Panc1 (cell line): ENCODE data around the gene CELF2.

ENCODE experiments used
- CTCF ChIP-seq: fragments of 450-650 bp; IDR thresholded peaks from 2 replicates; pipeline ENCODE4 v1.5.1; 2017; ENCODE audit warnings: mild to moderate bottlenecking
- POLR2AphosphoS5 ChIP-seq: IDR thresholded peaks from 2 replicates; pipeline ENCODE4 v1.6.1; 2012; ENCODE audit warnings: mild to moderate bottlenecking, low read depth, low read length, moderate library complexity
- SIN3A ChIP-seq: IDR thresholded peaks from 2 replicates; pipeline ENCODE4 v1.6.1; 2012; ENCODE audit warnings: low read depth, mild to moderate bottlenecking, low read length, moderate library complexity, borderline replicate concordance; ENCODE audit not compliant: insufficient read depth

DNA sequence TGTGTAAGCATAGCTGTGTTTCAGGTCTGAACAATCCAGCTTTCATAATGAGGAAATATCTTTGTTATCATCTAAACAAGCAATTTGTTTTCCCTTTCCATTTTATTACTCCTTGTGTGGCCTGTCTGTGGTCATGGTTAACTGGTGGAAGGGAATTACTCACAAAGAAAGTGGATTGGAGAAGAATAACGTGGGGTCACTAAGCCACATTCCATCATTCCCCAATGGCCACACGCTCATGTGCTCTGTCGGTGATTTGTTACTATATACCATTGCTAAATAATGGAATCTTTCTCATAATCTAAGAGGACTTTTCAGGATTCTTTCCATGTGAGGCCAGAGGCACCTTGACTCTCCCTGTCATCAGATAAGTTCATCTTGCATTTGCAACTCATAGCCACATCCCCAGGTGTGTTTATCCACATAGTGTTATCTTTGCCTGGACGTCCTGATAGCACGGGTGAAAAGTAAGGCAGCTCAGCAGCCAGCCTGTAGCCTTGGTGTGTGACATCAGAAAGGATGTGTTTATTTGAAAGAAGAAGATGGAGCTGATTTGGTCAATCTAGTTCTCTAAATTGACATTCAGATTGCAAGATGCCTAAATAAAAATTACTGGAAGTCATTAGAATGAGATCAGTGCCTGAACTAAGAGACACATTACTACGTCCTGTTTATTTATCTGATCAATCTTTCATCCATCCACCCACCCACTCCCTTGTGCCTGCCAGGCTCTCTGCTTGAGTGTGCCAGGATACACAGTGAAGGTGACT, 128.9 kb downstream of the CELF2 start:
- TF ChIP-seq CTCF (no peak), POLR2AphosphoS5 (no peak), SIN3A (no peak)
